HG03196 (cell line): Measurements from ENCODE around the gene EML5.
A peak's percentile ranks its signal among the peaks of the same experiment; 100 is the strongest.
"Not testable (repeated sequence)": the region's sequence is repeated elsewhere in the genome, so short reads cannot be mapped to it uniquely, and the experiment has no call there.

Experiments
- ATAC-seq: cut with Tn5 transposase; IDR thresholded peaks from one replicate; pipeline ENCODE4 v1.9.1; 2021; ENCODE audit not compliant: unreplicated experiment

The EML5 gene

DNA sequence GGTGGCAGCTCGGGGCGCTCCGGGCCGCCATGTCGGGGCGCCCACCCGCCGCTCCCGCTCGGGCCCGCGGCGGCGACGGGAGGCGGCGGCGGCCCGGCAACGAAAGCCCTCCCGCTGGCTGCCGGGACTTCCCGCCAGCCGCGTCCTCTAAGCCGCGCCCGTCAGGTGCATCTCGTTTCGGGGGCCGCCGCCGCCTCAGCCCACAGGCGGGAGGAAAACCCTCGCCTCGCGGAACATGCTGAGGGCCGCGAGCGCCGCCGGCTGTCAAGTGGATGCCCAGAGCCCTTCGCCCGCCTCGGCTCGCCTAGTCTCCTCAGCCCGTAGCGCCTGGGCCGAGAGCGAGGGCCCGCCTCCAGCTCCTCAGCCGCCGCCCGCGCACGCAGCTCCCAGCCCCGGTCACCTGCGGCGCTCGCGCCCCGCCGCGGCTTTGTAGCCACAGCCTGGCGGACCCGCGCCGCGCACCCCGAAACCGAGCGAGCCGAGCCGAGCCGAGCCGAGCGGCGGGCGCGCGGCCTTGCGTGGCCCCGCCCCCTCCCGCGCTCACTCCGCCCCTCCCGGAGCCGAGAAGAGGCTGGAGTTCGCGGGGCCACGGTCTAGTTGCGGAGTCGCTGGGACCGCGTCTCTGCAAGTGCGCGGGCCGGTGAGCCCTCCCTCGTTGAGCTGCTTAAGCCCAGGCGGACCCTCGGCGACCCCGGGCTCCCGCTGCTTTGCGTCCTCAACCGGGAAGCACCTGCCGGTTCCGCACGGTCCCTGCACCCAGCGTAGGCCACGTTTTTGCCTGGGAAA is at the start of gene EML5:
Gene EML5, minus strand, starts transcription at position 481 of the 786 bp plus-strand sequence. Its CDS starts 450 bp downstream, at position 31.
- peak; percentile 90 for ATAC-seq

DNA sequence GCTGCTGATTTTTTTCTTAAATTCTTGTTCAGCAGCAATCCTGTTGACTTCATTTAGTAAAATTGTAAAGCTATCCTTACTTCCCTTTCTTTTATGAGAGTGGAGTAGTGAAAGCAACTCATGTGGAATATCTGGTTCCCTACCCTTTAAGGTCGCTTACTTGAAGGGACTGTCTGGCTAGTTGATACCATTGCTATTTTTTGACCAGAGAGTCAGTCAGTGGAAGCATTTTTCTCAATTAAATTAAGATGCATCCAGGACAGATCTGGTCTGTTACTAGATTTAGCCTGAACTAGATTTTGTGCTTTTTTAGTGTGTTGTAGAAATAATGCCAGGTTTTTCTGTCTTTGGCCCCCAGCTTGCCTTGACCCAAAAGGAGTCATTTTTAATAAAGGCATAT is 49.7 kb upstream of the EML5 start:
- no peak for ATAC-seq

DNA sequence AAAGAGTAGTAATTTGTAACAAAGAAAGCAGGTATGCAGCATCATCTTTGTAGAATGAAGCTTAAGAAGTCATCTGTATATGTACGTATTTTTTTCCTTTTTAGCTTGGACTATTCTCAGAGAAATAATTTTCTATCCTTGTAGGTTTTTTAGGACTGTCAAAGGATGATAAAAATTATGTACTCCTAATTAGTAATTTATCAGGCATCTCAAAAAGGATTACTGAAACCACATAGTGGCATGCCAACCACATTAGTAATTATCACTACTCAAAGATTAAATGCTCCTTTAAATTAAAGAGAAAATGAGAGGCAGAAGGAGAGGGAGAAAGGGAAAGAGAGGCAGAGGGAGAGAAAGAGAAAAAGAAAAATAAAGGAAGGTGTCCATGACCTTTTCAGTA is 49.0 kb upstream of the EML5 start:
- ATAC-seq = no peak

DNA sequence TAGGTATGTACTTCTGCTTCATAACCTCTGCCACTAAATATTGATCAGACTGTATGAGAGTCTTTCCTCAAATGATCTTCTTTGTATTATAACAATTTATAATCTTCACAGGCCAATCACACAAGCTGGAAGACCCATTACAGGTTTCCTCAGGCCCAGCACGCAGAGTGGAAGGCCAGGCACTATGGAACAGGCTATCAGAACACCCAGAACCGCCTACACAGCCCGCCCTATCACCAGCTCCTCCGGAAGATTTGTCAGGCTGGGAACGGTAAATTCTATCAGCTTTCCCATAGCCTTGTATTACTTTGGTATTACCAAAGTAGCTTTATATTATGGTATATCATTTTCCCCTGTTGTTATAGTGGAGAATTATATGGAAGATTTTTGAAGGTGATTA is 48.2 kb upstream of the EML5 start:
- no peak for ATAC-seq

DNA sequence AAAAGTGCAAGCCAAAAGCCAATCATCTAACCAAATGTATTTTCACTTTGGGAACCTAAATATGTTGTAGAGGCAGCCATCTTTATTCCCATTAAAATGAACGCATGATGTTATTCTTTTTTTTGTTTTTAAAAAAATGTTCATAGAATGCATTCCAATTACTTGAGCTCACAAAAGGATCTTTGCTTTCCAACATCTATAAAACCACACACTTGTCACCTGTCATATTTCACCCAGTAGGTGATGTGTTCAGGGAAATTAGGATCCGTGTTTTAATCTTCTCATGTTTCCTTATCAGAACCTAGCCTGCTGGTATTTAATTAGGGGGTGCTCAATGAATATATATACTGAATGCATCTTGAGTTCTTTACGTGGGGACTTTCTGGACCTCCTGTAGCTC is 45.3 kb upstream of the EML5 start:
- ATAC-seq = no peak

DNA sequence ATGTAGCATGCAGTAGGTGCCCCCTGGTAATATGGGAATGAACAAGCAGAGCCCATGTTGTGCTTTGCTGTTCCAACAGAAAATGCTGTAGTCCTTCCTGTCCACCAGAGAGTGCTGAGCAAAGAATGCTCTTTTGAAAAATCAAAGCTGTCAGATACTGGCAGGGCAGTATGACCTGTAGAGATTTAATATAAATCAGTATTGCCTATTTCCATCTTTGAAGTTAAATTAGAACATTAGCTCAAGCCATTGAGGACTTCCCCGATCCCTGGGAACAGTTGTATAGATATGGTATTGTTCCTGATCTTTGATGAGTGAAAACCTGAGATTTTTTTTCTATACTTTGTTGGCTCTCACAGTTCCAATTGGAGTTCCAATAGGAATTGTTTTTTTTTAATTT is 44.7 kb upstream of the EML5 start:
- no peak for ATAC-seq

DNA sequence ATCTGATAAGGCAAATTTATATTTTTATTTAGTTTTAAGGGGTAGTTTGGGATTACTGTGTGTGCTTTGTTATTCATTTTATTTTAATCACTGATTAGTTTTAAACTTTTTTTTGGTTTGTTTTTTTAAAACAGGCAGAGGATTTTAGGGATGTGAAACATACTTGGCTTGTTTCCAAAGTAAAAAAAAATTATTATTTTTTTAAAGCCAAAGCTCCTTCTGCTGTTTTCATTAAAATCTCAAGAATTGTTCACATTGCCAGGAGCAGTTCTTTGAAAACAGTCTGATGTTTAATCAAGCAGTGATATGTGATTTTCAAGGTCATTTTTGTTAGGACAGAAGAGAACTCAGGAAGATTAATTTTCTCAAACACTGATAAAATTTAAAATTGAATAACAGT is 42.9 kb upstream of the EML5 start:
- ATAC-seq = no peak

DNA sequence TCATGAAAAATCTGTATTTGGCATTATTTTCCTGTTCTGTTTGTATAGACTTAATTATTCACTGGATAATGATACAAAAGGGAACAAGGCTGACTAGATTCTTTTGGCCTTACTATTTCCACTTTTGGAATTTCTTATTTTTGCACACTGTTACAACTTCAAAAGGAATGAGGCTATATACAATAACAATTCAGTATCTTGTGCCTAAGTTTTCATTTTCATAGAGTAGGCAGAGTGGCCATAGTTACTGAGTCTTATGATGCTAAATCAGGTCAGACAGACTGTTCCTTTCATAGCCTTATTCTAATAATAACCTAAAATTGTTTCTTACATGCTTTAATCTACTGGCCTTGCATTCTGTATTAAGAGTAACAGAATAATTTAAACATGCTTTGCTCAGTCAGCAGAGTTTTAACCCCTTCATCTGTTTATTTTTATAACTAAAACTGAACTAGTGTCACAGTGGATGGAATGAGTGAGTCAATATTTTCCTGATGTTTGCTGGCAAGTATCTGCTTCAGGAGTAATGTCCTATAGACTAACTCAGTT is 42.2 kb upstream of the EML5 start:
- ATAC-seq = no peak

DNA sequence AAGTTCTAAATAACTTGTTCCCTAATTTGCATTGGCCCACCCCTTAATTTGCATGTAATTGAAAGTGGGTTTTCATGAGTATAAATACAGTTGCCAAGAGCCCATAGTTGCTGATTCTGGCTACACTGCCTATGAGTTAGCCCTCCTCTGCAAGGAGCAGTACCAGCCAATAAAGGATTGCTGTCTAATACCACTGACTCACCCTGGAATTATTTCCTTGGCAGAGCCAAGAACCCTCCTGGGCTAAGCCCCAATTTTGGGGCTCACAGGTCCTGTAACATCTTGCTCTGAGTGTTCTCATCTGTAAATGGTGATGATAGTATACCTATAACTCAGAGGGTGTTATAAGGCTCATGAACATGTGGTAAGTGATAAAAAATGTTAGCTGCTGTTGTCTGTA is 38.5 kb upstream of the EML5 start:
- ATAC-seq = no peak

DNA sequence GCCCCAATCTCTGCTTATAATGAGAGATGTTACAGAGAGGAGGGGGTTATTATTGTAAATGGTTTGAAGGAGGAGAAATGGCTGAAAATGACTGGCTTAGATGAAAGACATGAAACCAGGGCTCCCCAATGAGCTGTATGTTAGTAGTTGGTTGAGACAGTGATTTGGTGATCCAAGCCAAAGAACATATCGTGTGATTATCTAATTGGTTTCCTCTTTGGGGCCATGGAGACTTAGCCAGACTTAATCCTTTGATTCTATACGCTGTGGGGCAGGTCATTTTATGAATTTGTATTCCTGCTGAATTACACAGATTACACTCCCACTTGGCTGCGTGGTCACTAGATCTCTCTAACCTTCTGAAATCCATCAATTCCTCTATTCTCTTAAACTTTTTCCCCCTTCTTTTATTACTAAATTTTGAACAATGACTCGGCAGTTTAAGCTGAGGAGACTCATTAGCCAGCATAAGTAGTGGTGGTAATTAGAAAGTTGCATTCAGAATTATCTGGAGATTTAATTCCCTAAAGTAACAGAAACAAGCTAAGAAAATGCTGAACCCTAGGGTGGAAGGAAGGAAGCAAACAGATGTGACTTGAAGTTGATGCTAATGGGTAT is 37.0 kb upstream of the EML5 start:
- no peak for ATAC-seq

DNA sequence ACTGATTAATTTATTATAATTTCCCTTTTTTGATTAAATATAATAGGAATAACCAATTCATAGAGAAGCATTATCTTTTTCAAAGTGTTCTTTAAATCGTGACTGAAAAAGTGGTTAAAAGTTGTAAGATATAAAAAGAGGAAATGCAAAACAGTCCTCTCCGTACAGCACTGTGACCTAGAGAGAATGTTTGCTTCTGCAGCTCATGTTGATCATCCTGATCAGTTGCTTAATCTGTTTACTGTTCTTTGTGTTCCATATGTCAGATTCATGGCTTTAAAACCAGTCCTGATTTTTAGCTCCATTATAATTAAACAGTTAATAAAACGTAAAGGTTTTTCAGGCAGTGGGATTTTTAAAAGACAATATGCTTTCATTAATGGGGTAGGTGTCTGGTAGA is 36.4 kb upstream of the EML5 start:
- no peak for ATAC-seq

DNA sequence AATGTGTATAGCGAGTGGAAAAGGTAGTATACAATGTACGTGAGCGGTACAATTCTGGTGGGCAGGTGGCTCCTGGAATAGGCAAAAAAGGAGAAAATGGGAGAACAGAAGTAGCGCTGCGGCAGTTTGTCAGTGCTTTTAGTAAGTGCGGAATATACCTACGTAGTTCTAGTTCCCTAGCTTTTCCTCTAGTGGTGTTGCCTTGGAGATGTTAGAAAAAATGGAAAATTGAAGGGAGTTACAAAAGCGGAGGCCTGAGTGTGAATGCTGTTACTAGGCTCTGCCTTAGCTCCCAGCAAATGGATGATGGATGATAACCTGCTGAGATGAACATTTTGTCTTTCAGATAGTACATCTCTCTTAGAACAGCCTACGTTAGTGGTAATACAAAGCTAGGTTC is 32.8 kb upstream of the EML5 start:
- no peak for ATAC-seq

DNA sequence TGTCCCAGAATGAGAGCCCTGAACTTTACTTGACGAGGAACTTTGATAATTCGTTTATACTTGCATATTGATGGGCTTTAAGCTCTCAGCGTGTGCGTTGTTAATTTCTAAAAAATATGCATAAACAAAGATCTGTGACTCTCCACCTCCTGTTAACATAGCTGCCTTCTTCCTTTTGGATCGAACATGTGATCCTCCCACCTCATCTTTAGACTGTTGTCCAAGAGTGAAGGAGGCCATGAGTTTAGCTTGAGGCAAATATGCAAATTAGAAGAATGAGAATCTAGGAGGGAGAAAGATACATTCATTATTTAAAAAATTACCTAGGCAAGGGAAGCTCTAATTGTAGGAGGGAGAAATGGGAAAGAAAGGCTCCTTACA is 32.3 kb upstream of the EML5 start:
- ATAC-seq = no peak

DNA sequence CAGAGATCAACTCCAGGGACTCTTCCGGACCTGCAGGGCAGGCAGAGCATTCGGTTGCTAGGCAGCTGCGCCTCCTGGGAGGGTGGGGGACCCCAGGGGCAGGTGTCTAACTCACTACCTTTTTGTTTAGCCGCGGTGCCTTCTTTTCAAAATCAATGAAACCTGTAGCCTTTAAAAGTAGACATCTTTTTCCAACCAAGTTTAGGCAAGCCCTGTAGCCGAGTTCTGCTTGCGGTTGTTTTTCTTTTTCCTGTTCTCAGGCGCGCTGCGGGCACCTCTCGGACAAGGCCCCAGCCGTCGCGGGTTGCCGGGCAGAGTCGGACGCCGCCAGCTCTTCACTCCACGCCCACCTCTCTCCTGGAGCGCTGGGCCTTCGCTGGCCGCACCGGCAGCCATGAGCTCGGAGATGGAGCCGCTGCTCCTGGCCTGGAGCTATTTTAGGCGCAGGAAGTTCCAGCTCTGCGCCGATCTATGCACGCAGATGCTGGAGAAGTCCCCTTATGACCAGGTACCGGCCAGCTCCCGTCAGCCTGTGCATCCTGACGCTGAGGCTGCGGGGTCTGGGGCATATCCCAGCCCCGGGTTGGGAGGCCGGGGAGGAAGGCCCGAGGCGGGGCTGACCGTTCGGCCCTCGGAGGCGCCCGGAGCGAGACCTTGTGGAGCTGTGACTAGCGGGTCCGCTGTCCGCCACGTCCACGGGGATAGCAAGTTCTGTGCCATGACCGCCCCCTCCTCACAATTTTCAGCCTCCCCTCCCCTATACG is 31.7 kb upstream of the EML5 start, which contains the start of gene TTC8:
Gene TTC8, plus strand, starts transcription at position 338 of the 764 bp plus-strand sequence. Its CDS starts 57 bp downstream, at position 395.
- peak; percentile 99 for ATAC-seq

DNA sequence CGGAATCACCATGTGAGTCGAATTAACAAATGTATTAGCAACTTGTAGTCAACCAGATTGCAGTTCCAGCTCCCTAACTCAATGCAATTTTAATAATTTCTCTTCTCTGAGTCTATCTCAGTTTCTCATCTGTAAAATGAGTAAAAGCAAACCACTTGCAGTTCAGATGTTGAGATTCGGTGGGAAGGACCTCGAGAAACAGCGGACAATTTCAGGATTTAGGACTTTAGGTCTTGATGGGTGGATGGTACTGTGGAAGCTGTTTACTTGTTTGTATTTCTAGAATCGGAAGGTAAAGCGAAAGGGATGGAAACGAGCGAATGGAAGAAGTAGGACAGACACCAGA is 31.2 kb upstream of the EML5 start:
- peak; percentile 0 for ATAC-seq

DNA sequence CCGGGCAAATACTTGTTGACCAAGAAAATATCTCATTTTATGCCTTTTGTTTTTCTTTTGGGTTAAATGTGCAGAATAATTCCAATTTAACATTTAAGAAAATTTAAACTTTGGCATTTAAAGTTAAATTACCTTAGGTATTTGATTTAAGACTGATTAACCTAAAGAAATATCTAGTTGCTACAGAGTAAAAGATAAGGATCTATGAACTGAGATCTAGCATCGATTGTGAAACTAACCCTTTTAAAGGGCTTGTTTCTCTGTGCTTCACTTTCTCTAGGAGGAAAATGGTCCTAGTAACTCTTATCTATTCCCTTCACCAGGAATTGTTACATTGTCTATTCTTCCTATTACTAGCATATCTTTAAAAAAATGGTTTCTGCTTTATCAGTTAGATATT is 29.1 kb upstream of the EML5 start:
- ATAC-seq = no peak

DNA sequence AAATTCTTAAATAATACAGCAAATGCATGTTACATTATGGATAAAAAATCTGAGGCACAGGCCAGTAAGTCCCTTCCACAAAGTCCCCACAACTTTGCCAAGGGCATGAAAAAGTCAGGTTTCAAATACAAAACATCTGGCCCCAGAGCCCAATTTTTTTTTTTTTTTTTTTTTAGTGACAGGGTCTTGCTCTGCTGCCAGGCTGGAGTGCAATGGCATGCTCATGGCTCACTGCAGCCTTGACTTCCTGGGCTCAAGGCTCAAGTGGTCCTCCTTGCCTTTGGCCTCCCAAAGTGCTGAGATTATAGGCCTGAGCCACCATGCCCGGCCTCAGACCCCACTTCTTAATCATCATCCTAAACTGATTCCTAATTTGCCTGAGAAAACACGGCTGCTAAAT is 28.6 kb upstream of the EML5 start:
- no peak for ATAC-seq

DNA sequence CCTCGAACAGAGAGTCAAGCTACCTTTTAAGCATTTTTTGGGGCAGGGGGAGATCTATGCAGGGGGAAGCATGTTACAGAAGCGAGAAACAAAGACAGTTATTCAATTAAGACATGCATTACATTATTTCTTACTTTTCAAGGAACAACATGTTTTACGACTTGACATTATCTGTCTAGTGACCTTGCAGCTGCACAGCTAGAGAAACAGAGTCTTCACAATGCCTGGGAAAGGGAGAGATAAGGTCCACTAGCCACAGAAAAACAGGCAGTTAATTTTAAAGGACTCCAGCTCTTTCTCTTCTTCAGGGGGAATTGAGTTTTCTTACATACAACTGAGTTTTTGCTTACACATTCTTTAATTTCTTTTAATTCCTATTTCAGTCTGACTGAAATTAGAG is 26.9 kb upstream of the EML5 start:
- ATAC-seq = not testable (repeated sequence)

DNA sequence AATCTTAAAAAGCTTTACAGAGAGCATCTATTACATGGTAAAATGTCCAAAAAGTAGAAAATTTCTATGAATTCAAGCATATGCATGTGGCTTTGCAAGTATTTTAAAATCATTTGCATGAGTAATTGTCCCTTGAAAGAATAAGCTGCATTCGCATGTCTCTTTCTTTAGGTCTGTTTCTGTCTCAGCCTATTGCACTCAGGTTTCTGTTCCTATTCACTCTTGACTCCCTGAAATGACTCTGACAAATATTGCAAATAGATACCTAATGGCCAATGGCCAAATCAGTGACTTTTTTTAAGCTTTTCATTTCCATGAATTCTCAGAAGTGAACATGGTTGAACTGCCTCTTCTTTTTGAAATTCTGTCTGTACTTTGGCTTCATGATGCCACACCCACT is 25.3 kb upstream of the EML5 start:
- no peak for ATAC-seq

DNA sequence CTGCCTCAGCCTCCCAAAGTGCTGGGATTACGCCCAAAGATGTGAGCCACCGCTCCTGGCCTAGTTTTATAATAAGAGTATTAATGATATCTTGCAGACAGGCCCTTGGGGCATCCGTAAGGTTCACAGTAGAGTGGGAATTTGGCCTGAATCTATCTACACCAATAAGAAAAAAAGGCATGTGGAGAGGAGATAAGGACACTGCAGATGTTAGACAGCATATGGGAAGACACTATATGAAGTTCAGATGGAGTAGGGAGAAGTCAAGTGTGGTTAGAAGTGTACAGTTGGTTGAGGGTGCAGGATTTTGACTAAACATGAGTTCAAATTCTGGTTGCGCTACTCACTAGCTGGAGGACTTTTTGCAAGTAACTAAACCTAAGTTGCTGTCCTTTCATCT is 23.2 kb upstream of the EML5 start:
- ATAC-seq = no peak

DNA sequence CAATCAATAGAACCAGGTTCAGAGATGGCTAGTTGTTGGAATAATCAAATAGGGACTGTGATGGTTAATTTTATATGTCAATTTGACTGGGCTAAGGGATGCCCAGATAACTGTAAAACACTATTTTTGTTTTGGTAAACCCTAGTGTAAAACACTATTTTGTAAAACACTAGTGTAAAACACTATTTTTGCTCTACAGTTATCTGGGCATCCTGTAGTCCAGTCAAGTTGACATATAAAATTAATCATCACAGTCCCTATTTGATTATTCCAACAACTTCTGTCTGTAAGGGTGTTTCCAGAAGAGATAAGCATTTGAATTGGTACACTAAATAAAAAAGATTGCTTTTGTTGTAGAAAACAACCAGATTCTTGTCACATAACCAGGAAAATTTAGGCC is 15.6 kb upstream of the EML5 start:
- no peak for ATAC-seq

DNA sequence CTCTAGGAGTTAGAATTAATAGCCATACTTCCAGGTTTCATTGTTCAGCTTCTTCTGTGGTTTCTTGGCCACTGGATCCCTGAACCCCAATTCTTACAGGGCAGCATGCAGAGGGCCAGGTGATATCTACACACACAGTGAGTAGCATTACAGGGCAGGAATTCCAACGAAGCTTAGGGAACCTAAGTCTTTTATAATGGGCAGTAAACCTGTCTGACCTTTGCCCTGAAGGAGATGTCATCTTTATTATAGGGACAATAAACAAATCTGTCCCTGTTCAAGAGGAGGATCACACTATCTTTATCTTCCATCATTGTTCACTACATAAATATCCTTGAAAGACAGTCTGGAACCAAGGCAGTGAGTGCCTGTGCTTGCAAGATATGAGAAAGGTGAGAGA is 11.7 kb upstream of the EML5 start:
- ATAC-seq = no peak
